Activated T-cell treated with anti-CD3 and anti-CD28 coated beads, Interleukin-2, amount 50 U/mL, for 4 hours (primary cell): ENCODE results near the gene GPATCH2. TPM values are rescaled to one million over a fixed set of nuclear protein-coding genes. Genes with fewer than 3 reads are reported as not detected.
"Not testable (repeated sequence)": the region's sequence is repeated elsewhere in the genome, so short reads cannot be mapped to it uniquely, and the experiment has no call there.

Source experiments
- ATAC-seq, 2 donors: fragments of 200-7000 bp; cut with Tn5 transposase; one replicate each; pipeline ENCODE4 v1.10.0; 2021
- DNase-seq: peaks from one replicate; pipeline ENCODE4 v3.0.0-alpha.2; 2020
- H3K27me3 Mint-ChIP-seq: one replicate; pipeline ENCODE4 v1.8.0; 2021; ENCODE audit warnings: low read depth, mixed read lengths
- H3K36me3 Mint-ChIP-seq: one replicate; pipeline ENCODE4 v1.8.0; 2022; ENCODE audit warnings: mixed read lengths; ENCODE audit not compliant: insufficient read depth
- H3K4me1 Mint-ChIP-seq: one replicate; pipeline ENCODE4 v1.8.0; 2021; ENCODE audit warnings: low read depth, mixed read lengths
- H3K4me3 Mint-ChIP-seq: one replicate; pipeline ENCODE4 v1.8.0; 2021; ENCODE audit warnings: mild to moderate bottlenecking, moderate library complexity, mixed read lengths
- H3K9me3 Mint-ChIP-seq: one replicate; pipeline ENCODE4 v1.8.0; 2021; ENCODE audit warnings: mixed read lengths
- total RNA-seq, 3 donors: library from RNA; stranded (reverse); gene quantifications; one replicate each; pipeline ENCODE4 v1.2.1, GENCODE V29; 2021

GPATCH2 gene
- total RNA-seq, 3 donors from 2014 or later, result 7.5 to 8.5 (median 8.2) TPM

DNA sequence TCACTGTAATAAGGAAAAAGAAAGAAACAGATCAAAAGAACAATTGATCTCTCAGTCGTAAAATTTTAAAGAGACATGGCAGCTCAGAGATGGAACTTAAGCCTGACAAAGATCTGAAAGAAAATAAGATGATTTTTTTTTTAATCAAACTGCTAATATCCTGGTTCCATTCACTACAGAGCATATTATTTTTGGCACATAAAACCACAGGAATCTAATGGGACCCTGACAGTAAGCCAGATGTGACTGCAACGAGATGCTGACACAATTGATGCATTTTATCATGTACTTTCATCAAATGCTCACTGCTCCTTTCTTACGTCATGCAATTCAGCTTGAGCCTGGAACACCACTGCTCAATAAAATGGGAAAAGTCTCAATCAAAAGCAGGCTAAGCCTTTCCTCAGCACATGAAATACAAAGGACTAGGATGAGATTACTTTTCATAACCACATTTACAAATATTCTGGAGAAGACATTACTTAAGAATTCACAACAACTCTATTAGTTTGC lies 16.6 kb downstream of the GPATCH2 start:
- no peaks in the 10 kb centered on the region for H3K27me3 Mint-ChIP-seq
- H3K4me3 Mint-ChIP-seq, result no peak overlapping the region
- H3K9me3 Mint-ChIP-seq, result no peaks in the 10 kb centered on the region
- no peak for ATAC-seq
- H3K36me3 Mint-ChIP-seq, result peaks cover 30% of the 10 kb centered on the region
- no peak for DNase-seq
- peaks cover 6% of the 10 kb centered on the region for H3K4me1 Mint-ChIP-seq

- Mint-ChIP-seq H3K4me3 (no peak overlapping the region), H3K9me3 (no peaks in the 10 kb centered on the region), H3K36me3 (peaks cover 27% of the 10 kb centered on the region), H3K27me3 (no peaks in the 10 kb centered on the region), H3K4me1 (no peaks in the 10 kb centered on the region)
- ATAC-seq (no peak), DNase-seq (no peak)
Observed at GRCh38 chr1:217605390-217605789, 25.5 kb downstream of the GPATCH2 start.

- Mint-ChIP-seq H3K27me3 (no peaks in the 10 kb centered on the region), H3K9me3 (no peaks in the 10 kb centered on the region), H3K36me3 (peaks cover 19% of the 10 kb centered on the region), H3K4me3 (no peak overlapping the region), H3K4me1 (no peaks in the 10 kb centered on the region)
- DNase-seq, result no peak
- no peak for ATAC-seq
Observed at GRCh38 chr1:217602380-217602779, 28.5 kb downstream of the GPATCH2 start.

- no peaks in the 10 kb centered on the region for H3K27me3 Mint-ChIP-seq
- no peak for DNase-seq
- H3K4me3 Mint-ChIP-seq, result no peak overlapping the region
- H3K9me3 Mint-ChIP-seq, result no peaks in the 10 kb centered on the region
- no peaks in the 10 kb centered on the region for H3K4me1 Mint-ChIP-seq
- ATAC-seq, result no peak
- H3K36me3 Mint-ChIP-seq, result peaks cover 19% of the 10 kb centered on the region
Observed at GRCh38 chr1:217599154-217599553, 31.7 kb downstream of the GPATCH2 start.

DNA sequence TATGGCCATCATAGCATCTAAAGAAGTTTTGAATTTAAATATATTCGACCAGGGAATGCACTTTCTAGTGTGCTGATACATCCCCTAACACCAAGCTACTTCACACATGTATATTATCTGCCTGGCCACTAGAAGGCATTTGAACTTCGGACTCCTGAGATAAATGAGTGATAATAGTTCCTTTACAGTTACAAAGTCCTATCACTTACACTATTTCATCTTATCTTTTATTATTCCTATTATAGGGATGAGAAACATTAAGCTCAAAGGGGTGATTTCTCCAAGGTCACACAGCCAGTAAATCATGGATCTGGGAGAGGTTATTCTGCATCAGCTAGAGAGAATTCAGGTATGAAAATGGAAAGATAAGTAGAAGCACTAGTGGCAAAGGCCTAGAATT lies 40.3 kb downstream of the GPATCH2 start:
- no peaks in the 10 kb centered on the region for H3K9me3 Mint-ChIP-seq
- H3K27me3 Mint-ChIP-seq, result no peaks in the 10 kb centered on the region
- H3K4me1 Mint-ChIP-seq, result no peaks in the 10 kb centered on the region
- no peak for ATAC-seq
- H3K36me3 Mint-ChIP-seq, result peaks cover 8% of the 10 kb centered on the region
- no peak overlapping the region for H3K4me3 Mint-ChIP-seq
- no peak for DNase-seq

GRCh38 chr1:217586586-217586985 lies 44.3 kb downstream of the GPATCH2 start:
- no peak for ATAC-seq
- peaks cover 13% of the 10 kb centered on the region for H3K36me3 Mint-ChIP-seq
- no peaks in the 10 kb centered on the region for H3K4me1 Mint-ChIP-seq
- no peak for DNase-seq
- H3K4me3 Mint-ChIP-seq, result no peak overlapping the region
- H3K9me3 Mint-ChIP-seq, result no peaks in the 10 kb centered on the region
- H3K27me3 Mint-ChIP-seq, result no peaks in the 10 kb centered on the region

DNA sequence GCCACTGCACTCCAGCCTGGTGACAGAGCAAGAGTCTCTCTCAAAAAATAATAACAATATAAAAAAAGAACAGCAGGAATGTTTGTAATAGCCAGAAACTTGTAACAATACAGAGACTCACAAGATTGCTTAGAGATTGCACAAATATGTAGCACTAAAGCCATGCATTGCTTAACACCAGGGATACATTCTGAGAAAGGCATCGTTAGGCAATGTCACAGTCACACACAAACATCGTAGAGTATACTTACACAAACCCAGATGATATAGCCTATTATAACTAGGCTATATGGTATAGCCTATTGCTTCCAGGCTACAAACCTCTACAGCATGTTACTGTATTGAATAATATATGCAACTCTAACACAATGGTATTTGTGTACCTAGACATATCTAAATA lies 45.3 kb downstream of the GPATCH2 start:
- H3K4me1 Mint-ChIP-seq, result no peaks in the 10 kb centered on the region
- ATAC-seq (no peak), DNase-seq (no peak)
- no peak overlapping the region for H3K4me3 Mint-ChIP-seq
- H3K27me3 Mint-ChIP-seq, result no peaks in the 10 kb centered on the region
- no peaks in the 10 kb centered on the region for H3K9me3 Mint-ChIP-seq
- peaks cover 18% of the 10 kb centered on the region for H3K36me3 Mint-ChIP-seq

DNA sequence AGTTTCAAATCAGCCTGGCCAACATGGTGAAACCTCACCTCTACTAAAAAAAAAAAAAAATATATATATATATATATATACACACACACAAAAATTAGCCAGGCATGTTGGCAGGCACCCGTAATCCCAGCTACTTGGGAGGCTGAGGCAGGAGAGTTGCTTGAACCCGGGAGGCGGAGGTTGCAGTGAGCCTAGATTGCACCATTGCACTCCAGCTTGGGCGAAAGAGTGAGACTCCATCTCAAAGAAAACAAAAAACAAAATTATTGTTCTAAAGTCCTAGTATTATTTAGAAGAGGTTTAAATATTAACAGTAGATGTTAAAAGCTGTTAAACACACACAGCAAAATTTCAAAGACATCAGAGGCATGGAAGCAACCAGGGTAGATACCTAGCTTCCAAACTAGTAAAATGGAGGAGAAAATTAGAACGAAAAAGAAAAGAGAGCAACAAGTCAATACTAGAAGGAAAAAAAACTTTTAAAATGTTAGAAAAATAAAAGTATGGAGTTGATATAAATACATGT lies 46.5 kb downstream of the GPATCH2 start:
- H3K9me3 Mint-ChIP-seq, H3K4me3 Mint-ChIP-seq, H3K4me1 Mint-ChIP-seq, H3K27me3 Mint-ChIP-seq, ATAC-seq, DNase-seq: not testable (repeated sequence)
- H3K36me3 Mint-ChIP-seq, result peaks cover 18% of the 10 kb centered on the region

DNA sequence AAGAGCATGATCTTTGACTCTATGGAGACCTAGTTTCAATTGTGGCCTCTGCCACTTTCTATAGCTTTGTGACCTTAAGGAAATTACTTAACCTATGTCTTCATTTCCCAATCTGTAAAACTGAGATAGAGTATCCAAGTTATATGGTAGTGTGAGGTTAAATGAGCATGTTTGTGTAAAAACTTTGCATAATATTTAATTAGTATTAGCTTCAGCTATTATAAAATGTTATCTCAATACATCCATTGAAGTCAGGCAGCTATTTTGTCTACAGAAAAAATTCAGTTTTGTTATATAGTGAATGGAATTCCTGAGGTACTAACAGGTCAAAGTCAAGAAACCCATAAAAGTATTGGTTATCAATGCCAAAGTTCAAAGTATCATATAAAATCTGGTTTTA lies 53.6 kb downstream of the GPATCH2 start:
- Mint-ChIP-seq H3K9me3 (no peaks in the 10 kb centered on the region), H3K27me3 (no peaks in the 10 kb centered on the region), H3K4me3 (no peak overlapping the region), H3K4me1 (no peaks in the 10 kb centered on the region), H3K36me3 (peaks cover 11% of the 10 kb centered on the region)
- no peak for DNase-seq
- ATAC-seq, result no peak

DNA sequence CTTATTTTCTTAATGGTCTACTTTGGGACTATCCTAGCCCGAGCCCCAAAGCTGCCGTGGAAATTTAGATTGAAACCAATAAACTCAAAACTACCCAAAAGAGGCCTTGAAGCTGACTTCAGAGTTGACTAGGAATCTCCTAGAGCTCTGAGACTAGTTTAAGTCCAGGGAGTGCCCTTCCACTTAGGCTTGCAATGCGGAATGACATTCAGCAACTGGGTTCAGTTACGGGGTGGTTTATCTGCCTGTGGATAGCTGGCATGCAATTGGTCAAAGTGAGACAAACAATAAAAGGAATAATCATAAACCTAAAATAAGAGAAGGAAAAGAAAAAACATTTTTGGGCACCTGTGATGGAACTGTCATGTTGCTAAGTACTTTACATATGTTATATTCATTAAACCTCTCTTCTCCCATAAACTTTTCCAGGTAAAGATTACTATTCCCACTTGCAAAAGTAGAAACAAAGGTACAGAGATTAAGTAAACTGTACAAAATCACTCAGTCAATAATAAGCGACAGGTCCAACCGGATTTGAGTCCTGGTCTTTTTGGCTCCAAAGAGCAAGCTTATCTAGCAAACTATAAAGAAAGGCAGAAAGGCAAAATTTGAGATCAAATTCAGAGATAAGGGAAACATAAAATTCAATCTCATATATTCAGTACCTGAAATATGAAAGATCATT lies 56.5 kb downstream of the GPATCH2 start:
- Mint-ChIP-seq H3K9me3 (no peaks in the 10 kb centered on the region), H3K27me3 (no peaks in the 10 kb centered on the region), H3K4me1 (no peaks in the 10 kb centered on the region), H3K4me3 (no peak overlapping the region), H3K36me3 (peaks cover 13% of the 10 kb centered on the region)
- DNase-seq (no peak), ATAC-seq (no peak)

DNA sequence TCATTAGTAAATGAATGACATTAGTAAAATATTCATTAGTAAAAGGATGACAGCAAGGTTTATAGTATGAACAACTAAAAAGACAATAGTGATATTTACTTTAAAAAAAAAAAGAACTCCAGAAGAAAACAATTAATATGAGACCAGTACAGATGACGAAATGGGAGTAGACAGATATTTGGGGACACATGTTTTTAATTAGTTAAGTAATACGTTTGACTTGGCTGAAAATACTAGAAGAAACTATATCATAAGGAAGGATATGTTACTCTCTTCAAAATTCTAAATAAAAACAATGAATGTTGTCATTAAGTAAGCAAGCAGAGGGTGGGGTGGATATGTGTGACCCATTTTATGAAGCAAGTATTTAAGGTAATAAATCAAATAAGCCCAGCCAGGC lies 61.9 kb downstream of the GPATCH2 start:
- no peaks in the 10 kb centered on the region for H3K27me3 Mint-ChIP-seq
- H3K9me3 Mint-ChIP-seq, result no peaks in the 10 kb centered on the region
- no peaks in the 10 kb centered on the region for H3K4me1 Mint-ChIP-seq
- DNase-seq (no peak), ATAC-seq (no peak)
- H3K4me3 Mint-ChIP-seq, result no peak overlapping the region
- peaks cover 18% of the 10 kb centered on the region for H3K36me3 Mint-ChIP-seq

DNA sequence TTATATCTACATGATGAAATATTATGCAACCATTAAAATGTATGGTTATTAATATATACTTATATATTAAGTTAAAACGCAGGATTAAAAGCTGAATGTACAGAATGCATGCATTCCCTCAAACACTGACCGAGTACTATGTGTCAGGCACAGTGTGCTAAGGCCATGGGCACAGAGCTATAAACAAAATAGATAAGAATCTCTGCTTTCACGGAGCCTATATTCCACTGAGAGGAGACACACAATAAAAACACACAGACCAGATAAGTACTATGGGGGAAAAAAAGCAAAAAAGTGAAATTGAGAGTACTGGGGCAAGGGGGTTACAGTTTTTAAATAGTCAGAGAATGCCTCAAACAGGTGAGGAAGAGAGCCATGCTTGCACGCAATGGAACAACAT lies 62.7 kb downstream of the GPATCH2 start:
- DNase-seq (no peak), ATAC-seq (no peak)
- no peaks in the 10 kb centered on the region for H3K9me3 Mint-ChIP-seq
- peaks cover 22% of the 10 kb centered on the region for H3K36me3 Mint-ChIP-seq
- H3K4me3 Mint-ChIP-seq, result no peak overlapping the region
- no peaks in the 10 kb centered on the region for H3K27me3 Mint-ChIP-seq
- H3K4me1 Mint-ChIP-seq, result no peaks in the 10 kb centered on the region

DNA sequence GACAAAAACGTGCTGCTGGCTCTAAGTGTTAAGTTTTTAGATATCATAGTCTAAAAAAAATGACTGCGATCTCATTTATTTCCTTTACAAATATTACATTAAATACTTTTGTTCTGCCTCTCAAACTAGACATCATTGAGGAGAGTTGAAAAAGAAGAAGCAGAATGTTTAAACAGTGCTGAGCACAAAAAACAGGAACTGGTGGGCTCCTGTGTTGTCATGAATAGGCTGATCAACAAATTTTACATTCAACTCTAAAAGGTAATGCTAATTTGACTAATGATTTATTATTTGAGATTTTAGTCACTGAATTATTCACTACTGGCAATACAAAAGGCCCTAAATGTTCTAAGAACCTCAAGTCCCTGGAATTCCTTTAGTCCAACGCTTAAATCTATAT lies 66.1 kb downstream of the GPATCH2 start:
- no peaks in the 10 kb centered on the region for H3K4me1 Mint-ChIP-seq
- H3K27me3 Mint-ChIP-seq, result no peaks in the 10 kb centered on the region
- DNase-seq, result no peak
- H3K36me3 Mint-ChIP-seq, result peaks cover 15% of the 10 kb centered on the region
- no peaks in the 10 kb centered on the region for H3K9me3 Mint-ChIP-seq
- no peak overlapping the region for H3K4me3 Mint-ChIP-seq
- no peak for ATAC-seq

DNA sequence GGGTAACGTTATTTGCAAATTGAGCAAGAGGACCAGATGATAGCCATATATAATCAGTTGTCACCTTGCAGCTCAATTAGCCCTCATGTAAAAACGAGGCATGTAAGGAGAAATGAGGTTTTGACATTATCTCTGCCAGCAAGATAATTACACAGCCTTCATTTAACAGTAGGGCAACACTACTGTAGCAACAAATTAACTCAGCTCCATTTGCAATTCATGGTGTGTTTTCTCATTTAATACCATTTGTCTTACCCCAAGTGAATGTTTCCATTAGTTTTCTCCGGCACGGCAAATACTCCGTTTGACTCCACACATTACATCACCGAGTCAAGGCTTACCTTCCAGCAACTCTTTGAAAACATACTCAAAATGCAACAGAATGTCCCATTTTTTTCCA lies 66.7 kb downstream of the GPATCH2 start:
- Mint-ChIP-seq H3K27me3 (no peaks in the 10 kb centered on the region), H3K4me3 (no peak overlapping the region), H3K4me1 (no peaks in the 10 kb centered on the region), H3K36me3 (peaks cover 19% of the 10 kb centered on the region), H3K9me3 (no peaks in the 10 kb centered on the region)
- no peak for DNase-seq
- ATAC-seq, result no peak

GRCh38 chr1:217563179-217563578 lies 67.7 kb downstream of the GPATCH2 start:
- ATAC-seq, result no peak

More at GRCh38 chr1:217563179-217563578, 67.7 kb downstream of the GPATCH2 start:
- no peaks in the 10 kb centered on the region for H3K9me3 Mint-ChIP-seq
- peaks cover 17% of the 10 kb centered on the region for H3K36me3 Mint-ChIP-seq
- H3K4me3 Mint-ChIP-seq, result no peak overlapping the region
- no peaks in the 10 kb centered on the region for H3K27me3 Mint-ChIP-seq
- no peaks in the 10 kb centered on the region for H3K4me1 Mint-ChIP-seq
- DNase-seq, result no peak
